GM19240 (cell line): ENCODE results near the gene GTPBP3.
"Not testable (repeated sequence)": the region's sequence is repeated elsewhere in the genome, so short reads cannot be mapped to it uniquely, and the experiment has no call there.

Source experiments
- DNase-seq: peaks from one replicate; pipeline ENCODE4 v3.0.0; 2011; ENCODE audit warnings: low spot score; ENCODE audit not compliant: insufficient read length

GTPBP3 gene, protein sequence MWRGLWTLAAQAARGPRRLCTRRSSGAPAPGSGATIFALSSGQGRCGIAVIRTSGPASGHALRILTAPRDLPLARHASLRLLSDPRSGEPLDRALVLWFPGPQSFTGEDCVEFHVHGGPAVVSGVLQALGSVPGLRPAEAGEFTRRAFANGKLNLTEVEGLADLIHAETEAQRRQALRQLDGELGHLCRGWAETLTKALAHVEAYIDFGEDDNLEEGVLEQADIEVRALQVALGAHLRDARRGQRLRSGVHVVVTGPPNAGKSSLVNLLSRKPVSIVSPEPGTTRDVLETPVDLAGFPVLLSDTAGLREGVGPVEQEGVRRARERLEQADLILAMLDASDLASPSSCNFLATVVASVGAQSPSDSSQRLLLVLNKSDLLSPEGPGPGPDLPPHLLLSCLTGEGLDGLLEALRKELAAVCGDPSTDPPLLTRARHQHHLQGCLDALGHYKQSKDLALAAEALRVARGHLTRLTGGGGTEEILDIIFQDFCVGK

DNA sequence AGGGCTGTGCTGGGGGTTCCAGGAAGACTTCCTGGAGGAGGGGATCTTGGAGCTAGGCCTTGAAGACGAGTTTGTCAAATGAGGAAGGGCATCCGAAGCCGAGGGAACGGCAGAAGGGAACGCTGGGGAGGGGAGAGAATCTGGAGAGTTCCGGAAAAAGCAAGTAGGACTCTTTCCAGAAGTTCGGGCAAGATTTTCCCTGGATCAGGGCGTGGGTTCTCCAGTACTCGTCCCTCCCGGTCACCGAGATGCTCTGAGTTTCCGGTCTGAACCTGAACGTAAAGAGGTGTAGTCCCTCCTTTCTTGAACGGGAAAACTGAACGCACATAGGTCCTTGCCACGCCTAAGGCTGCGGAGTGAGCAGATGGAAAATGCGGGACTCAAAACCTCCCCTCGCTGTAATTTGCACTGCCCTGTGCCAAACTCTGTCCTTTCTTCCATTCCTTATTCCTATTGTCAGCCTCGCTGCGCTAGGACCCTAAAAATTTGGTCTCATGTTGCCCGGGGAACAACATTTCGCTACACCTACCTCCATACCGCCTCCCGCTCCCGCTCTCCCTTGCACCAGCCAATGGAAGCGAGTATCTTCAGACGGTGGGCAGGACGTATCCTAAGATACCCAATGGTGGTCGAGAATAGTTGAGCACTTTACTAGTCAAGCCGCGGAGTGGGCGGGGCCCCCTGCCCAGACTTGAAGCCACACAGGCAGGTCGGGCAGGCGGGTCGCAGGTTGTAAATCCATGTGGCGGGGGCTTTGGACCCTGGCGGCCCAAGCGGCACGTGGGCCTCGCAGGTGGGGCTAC lies at the start of gene GTPBP3:
Gene GTPBP3 (plus strand): TSS at position 682 of the 803 bp plus-strand sequence. CDS start 59 bp downstream, at position 741.
- DNase-seq = peak; percentile 97

DNA sequence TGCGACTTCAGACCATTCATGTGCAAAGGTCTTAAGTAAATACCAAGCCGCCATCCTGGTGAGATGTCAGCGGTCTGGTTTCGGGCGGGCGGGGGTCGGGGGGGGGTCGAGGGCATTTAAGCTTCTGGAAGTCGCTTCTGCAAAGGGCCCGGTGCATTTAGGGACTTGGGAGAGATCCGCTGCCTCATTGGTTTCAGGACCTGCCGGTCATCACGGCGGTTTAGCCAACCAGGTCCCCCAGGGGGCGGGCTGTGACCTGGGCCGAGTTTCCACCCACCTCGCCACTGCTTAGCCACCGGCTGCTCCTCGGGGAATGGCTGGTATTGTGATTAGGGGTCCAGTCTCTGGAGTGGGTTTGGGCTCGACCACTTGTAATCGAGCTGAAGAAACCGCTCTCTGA lies 47.9 kb upstream of the GTPBP3 start:
- DNase-seq = peak; percentile 82

DNA sequence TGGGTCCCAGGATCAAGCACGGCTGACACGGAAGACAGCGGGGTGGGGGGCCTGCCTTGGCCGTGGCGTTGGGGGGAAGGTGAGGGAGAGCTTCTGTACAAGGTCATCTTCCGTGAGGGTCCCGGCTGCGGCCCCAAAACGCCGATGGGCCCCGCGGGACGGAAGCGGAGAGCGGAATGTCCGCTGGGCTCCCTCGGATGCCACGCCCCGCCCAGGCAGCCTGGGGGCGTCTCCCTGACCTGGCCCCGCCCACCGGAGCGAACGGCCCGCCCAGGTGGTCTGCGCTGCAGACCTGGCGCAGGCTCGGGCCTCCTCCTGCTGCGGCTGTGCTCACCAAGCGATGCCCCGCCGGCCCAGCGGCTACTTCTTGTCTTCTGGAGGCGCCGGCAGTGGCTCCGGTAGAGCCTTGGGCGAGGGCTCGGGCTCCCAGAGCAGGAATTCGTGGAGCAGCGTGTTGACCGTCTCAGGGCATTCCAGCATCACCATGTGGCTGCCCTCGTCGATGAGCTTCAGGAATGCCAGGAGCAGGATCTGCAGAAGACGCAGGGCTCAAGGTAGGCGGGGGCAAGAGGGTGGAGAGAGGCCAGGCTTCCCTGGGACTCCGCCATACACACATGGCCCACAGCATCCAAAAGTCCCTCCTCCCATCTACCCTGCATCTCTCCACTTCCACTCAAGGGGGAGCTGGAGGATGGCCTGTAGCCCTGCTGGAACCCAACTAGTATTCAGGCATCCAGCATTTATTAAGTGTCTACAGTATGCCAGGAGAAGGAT lies 44.9 kb upstream of the GTPBP3 start:
- DNase-seq = peak; percentile 95

GRCh38 chr19:17293605-17294004 lies 43.7 kb upstream of the GTPBP3 start:
- DNase-seq = no peak

DNA sequence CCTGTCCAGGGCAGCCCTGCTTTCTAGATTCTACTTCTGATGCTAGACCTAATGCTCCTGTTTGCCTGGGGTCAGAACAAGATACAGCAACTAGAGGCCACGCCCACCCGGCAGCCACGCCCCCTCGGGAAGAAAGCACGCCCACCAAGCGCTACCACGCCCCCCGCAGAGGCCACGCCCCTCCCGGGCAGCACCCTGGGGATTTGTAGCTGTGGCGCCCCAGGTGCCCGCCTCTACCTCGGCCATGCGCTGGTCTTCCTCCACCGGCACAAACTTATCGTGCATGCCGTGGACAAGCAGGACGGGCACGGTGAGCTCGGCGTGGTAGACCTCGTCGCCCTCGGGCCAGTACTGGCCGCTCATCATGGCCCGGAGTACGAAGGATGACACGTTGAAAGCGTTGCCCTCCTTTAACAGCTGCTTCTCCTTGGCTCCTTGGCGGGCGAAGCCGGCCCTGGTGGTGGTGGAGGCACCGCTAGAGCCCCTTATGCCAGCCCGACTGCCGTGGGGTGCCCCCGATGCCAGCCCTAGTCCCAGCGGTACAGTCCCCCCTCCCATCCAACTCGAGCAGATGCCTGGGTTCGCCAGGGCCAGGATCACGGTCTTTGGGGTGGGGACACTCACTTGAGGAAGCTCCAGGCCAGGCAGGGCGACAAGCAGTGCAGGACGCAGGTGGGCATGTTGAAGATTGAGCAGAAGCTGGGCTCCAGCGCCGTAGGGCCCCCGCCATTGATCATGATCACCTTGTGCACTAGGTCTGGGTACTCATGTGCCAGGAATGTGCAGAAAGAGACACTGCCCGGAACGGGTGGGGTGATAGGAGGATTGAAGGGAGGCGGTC lies 43.1 kb upstream of the GTPBP3 start:
- DNase-seq = peak; percentile 22

- not testable (repeated sequence) for DNase-seq
Observed at GRCh38 chr19:17295551-17295950, 41.8 kb upstream of the GTPBP3 start.

GRCh38 chr19:17296273-17296672 lies 41.1 kb upstream of the GTPBP3 start:
- no peak for DNase-seq

- no peak for DNase-seq
Observed at GRCh38 chr19:17296976-17297375, 40.4 kb upstream of the GTPBP3 start.

DNA sequence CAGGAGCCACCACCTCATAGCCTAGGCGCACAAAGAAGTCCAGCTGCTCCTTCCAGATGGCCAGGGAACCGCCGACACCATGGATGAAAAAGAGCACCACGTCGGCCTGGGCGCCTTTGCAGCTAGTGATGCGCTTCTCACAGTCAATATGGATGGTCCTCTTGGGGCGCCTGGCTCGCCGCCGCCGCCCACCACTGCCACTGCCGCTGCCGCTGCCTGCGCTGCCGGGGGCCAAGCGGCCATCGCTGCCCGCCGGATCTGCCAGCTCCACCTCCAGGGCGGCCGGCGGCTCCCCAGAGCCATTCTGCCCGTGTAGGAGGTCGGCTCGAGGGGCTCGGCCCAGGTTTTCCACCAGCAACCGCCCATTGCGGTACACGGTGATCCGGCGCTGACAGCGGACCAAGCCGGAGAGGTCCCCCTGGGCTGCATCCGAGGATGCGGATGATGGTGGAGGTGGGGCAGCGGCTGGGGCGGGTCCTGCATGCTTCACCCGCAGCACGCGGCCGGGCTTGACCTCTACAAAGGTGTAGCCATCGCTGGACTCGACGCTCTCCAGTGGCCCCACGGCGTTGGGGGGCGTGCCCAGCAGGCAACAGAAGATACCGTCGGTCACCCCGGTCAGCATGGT lies 36.2 kb upstream of the GTPBP3 start:
- DNase-seq = no peak

- no peak for DNase-seq
Observed at GRCh38 chr19:17302391-17303166, 34.8 kb upstream of the GTPBP3 start.

DNA sequence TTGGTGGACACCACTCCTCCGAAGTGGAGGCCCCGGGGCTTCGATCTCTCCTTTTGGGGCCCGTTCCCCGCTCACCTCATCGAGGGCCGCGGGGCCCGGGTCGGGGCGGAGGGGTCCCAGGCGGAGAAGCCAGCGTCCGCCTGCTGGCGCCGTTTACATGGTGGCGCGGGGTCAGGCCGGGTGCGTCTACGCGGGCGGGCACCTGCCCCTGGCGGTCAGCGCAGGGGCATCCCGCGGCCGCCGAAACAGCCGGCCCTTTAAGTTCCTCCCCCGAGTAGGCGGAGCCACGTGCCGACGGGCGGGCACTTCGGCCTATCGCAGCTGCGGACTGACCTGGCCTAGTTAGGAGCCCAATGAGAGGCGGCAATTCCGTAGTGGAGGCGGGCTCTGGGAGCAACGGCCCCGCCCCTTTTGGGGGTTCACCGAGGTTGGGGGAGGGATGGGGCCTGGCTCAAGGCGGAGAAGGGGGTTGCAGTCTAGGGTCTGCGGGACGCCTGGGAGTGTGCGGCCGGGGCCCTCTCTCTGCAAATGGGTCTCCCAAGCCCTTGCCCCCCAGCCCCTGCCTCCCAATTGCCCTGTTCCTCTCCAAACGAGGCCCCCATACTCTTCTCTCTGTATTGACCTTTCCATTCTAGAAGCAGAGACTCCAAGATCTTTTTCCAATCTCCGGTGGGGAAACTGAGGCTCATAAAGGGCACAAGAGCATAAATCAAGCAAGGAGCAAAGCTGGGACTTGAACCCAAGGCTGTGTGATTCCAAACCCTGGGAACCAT lies 34.0 kb upstream of the GTPBP3 start, which contains the start of gene ABHD8:
Gene ABHD8 (minus strand): TSS at position 259 of the 773 bp plus-strand sequence. CDS start 1,809 bp downstream, outside the sequence.
- peak; percentile 95 for DNase-seq

- no peak for DNase-seq
Observed at GRCh38 chr19:17303940-17304267, 33.4 kb upstream of the GTPBP3 start.

DNA sequence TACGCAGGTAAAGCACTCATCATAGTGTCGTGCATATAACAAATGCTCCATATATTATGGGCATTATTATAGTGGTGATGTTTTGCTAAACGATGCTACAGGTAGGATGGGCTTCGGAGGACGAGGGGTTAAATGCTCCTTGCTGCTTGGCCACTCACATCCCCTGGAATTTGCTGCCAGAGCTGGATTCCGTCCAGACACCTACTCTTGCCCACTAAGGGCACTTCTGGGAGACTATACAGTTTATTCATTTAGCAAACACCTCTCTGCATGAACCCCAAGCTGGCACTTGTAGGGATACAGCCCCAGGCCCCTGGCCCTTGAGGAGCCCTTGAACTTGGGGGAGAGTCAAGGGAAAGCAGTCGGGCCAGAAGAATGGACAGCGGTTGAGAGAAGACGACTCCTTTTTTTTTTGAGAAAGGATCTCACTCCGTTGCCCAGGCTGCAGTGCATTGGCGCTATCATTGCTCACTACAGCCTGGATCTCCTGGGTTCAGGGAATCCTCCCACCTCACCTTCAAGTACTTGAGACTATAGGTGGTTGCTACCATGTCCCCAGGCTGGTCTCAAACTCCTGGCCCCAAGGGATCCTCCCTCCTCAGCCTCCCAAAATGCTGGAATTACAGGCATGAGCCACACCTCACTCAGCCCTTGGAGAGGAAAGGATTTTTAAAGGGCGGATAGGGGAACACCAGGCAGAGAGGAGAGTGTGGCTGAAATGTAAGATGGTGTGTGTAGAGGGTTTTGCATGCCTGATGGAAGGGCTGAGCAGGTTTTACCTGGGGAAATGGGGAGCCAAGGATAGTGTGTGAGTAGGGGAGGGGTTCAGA lies 32.8 kb upstream of the GTPBP3 start:
- DNase-seq = no peak

DNA sequence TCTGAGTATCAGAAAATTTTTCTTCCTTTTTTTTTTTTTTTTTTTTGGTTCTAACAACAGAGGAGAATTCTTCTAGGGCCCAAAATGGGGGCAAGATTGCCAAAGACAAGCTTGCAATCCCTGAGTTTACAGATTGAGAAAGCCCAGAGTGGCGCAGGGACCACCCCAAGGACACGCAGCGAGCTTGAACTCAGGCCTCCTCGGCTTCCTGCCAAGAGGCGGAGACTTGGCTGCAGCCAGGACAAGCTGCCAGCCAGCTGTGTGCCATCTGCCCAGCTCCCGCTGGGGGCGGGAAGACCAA lies 32.2 kb upstream of the GTPBP3 start:
- DNase-seq = no peak

GRCh38 chr19:17305517-17306284 lies 31.7 kb upstream of the GTPBP3 start, which contains the start of gene MRPL34:
MRPL34 (plus strand) TSS chr19:17305872; CDS start chr19:17305893, 21 bp downstream.
- DNase-seq = peak; percentile 81

- DNase-seq = no peak
Observed at GRCh38 chr19:17306285-17306714, 31.1 kb upstream of the GTPBP3 start.

DNA sequence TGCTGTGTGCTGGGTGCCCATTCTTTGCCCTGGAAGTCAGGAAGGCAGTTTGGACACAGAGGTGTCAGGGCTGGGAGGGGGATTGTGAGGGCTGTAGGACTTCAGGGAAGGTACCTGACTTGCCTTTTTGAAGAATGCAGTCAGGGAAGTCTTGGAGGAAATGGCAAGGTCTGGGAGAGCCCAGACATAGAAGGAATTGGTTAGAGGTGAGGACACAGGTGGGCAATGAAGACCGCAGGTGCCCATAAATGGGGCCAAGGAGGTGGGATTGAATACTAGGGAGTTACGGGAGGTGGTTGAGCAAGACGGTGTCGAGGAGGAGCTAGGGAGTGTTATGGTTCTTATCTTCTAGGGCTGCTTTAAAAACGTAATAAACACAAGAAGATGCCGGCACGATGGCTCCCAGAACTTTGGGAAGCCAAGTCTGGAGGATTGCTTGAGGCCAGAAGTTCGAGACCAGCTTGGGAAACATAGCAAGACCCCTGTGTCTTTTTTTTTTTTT lies 29.4 kb upstream of the GTPBP3 start:
- DNase-seq = no peak
